ENCODE data around the gene AMD1. TPM values are rescaled to one million over a fixed set of nuclear protein-coding genes. Genes with fewer than 3 reads are reported as not detected.

AMD1 gene
- total and polyA plus RNA-seq, 11 donors, result 41.6 to 85.6 (median 70.4) TPM

DNA sequence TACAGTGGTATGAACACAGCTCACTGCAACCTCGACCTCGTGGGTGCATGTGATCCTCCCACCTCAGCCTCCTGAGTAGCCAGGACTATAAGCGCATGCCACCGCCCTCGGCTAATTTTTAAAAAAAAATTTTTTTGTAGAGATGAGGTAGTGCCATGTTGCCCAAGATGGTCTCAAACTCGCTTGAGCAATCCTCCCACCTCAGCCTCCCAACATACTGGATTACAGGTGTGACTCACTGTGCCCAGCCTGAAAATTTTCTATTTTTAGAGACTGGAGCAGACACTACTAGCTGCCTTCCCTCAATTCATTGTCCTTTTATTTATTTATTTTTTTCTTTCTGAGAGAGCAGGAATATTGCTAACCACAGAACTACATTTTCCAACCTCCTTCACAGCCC lies 63.6 kb downstream of the AMD1 start:
- intact Hi-C loops (cut with DNase I), result no loop called here
- Histone ChIP-seq H3K27ac (no peak overlapping the region), H3K36me3 (no peaks in the 10 kb centered on the region), H3K4me1 (peaks cover 0 to 14% (median 0%) of the 10 kb centered on the region in 12 donors), H3K4me3 (no peak overlapping the region), H3K9me3 (no peaks in the 10 kb centered on the region), H3K27me3 (no peaks in the 10 kb centered on the region)
- DNase-seq, result no peak
- no peak for ATAC-seq
- no peak for TF ChIP-seq POLR2A (IDR thresholded peaks at IDR 0.05)
- TF ChIP-seq, protein P1, sequence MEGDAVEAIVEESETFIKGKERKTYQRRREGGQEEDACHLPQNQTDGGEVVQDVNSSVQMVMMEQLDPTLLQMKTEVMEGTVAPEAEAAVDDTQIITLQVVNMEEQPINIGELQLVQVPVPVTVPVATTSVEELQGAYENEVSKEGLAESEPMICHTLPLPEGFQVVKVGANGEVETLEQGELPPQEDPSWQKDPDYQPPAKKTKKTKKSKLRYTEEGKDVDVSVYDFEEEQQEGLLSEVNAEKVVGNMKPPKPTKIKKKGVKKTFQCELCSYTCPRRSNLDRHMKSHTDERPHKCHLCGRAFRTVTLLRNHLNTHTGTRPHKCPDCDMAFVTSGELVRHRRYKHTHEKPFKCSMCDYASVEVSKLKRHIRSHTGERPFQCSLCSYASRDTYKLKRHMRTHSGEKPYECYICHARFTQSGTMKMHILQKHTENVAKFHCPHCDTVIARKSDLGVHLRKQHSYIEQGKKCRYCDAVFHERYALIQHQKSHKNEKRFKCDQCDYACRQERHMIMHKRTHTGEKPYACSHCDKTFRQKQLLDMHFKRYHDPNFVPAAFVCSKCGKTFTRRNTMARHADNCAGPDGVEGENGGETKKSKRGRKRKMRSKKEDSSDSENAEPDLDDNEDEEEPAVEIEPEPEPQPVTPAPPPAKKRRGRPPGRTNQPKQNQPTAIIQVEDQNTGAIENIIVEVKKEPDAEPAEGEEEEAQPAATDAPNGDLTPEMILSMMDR (IDR thresholded peaks at IDR 0.05), result no peak
- WGBS, 4 donors, result 94 to 99% (median 96%) methylated on average over 6 of the region's 6 CpGs

DNA sequence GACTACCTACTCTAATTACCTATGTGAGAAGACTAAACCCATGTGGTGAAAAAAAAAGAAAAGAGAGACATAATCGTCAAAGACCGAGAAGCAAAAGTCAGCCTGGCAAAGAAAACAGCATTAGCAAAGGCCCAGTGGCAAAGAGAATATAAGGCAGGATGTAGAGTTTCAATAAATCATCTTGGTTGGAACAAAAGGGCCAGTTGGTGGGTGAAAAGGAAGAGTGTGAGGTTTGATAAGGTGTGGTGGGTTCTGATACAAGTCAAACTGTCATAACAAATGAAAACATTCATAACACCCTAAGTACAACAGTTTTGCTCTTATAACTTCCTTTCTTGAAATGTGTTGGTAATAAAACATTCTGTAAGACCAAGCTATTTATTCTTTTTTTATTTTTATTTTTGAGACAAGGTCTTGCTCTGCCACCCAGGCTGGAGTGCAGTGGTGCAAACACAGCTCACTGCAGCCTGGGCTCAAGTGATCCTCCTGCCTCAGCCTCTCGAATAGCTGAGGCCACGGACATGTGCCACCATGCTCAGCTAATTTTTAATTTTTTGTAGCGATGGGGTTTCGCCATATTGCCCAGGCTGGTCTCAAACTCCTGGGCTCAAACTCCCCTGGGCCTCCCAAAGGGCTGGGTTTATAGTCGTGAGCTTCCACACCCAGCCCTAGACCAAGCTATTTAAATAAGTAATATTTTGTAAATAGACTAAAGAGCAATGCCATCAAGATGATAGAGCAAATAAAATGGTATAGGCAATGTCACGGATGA lies 65.0 kb downstream of the AMD1 start:
- no peaks in the 10 kb centered on the region for H3K36me3 ChIP-seq
- DNase-seq, result no peak
- intact Hi-C loops (cut with DNase I), result no loop called here
- no peak for ATAC-seq
- H3K27ac ChIP-seq, result no peak overlapping the region
- H3K4me1 ChIP-seq, result peaks cover 0 to 9% (median 0%) of the 10 kb centered on the region in 12 donors
- no peak overlapping the region for H3K4me3 ChIP-seq
- WGBS, 4 donors, result 84 to 87% (median 85%) methylated on average over 8 of the region's 8 CpGs
- H3K9me3 ChIP-seq, result no peaks in the 10 kb centered on the region
- no peaks in the 10 kb centered on the region for H3K27me3 ChIP-seq
- TF ChIP-seq, protein P1 (IDR thresholded peaks at IDR 0.05), result no peak
- TF ChIP-seq POLR2A (IDR thresholded peaks at IDR 0.05), result no peak

DNA sequence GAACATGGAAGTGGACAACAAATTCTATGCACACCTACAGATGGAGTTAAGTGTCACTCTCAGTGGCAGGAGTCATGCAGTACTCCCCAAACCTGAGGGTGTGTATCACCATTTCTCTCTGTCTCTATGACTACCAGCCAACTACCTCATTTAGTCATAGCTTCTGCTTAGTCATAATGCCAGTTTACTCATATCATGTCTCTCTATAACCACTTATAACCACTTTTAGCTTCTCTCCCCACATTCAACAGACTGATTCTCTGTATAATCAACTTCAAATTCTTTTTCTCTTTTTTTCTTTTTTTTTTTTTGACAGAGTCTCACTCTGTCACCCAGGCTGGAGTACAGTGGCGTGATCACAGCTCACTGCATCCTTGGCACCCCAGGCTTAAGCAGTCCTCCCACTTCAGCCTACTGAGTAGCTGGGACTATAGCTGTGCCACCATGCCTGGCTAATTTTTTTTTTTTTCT lies 70.1 kb downstream of the AMD1 start:
- no peaks in the 10 kb centered on the region for H3K27me3 ChIP-seq
- no peak for TF ChIP-seq POLR2A (IDR thresholded peaks at IDR 0.05)
- TF ChIP-seq, protein P1 (IDR thresholded peaks at IDR 0.05), result no peak
- H3K27ac ChIP-seq, result no peak overlapping the region
- ATAC-seq (peak in 2 of 4 donors; percentile 49 to 55), DNase-seq (no peak)
- peaks cover 0 to 18% (median 0%) of the 10 kb centered on the region in 12 donors for H3K4me1 ChIP-seq
- no peaks in the 10 kb centered on the region for H3K36me3 ChIP-seq
- WGBS, 4 donors, result 90 to 100% (median 97%) methylated on average over 1 of the region's 1 CpG
- no peak overlapping the region for H3K4me3 ChIP-seq
- intact Hi-C loops (cut with DNase I), result loop anchor here in 4 of 10 donors (2.0 to 5.0 kb wide), 4 partner anchors 132 to 417 kb away; no protein-coding TSS in a partner anchor
- no peaks in the 10 kb centered on the region for H3K9me3 ChIP-seq

Other genes starting within 250 kb of the AMD1 start
- gene CDK19, start 59.3 kb upstream of the AMD1 start, total RNA-seq, result 10 to 100 TPM in 3 of 9 donors, 1 to 10 TPM in 6; 5.0 to 16.3 (median 9.2) TPM
- gene CDK19, start 59.3 kb upstream of the AMD1 start, polyA plus RNA-seq, result 1 to 10 TPM; 3.8 to 6.7 TPM
- 100 to 1,000 TPM in 7 of 9 donors, 10 to 100 TPM in 2; 55.4 to 133 (median 104) TPM for gene GTF3C6, start 83.9 kb downstream of the AMD1 start, total RNA-seq
- 100 to 1,000 TPM in 1 of 2 donors, 10 to 100 TPM in 1; 90.5 to 154 TPM for gene GTF3C6, start 83.9 kb downstream of the AMD1 start, polyA plus RNA-seq
- gene RPF2, start 107.3 kb downstream of the AMD1 start, total RNA-seq, result 10 to 100 TPM; 15.4 to 34.1 (median 22.4) TPM
- 10 to 100 TPM; 24.5 to 38.7 TPM for gene RPF2, start 107.3 kb downstream of the AMD1 start, polyA plus RNA-seq
- 10 to 100 TPM in 2 of 9 donors, 1 to 10 TPM in 7; 5.1 to 16.7 (median 7.4) TPM for gene SLC16A10, start 212.7 kb downstream of the AMD1 start, total RNA-seq
- gene SLC16A10, start 212.7 kb downstream of the AMD1 start, polyA plus RNA-seq, result 1 to 10 TPM; 1.9 TPM